NAMALWA (cell line): ENCODE data around the gene VPREB3.

Source experiments
- DNase-seq: peaks from one replicate; pipeline ENCODE4 v3.0.0-alpha.2; 2015; ENCODE audit warnings: low spot score

VPREB3 gene

GRCh38 chr22:23782703-23783102 is 28.5 kb upstream of the VPREB3 start:
- no peak for DNase-seq

- no peak for DNase-seq
Observed at GRCh38 chr22:23782252-23782651, 28.0 kb upstream of the VPREB3 start.

- no peak for DNase-seq
Observed at GRCh38 chr22:23781511-23782183, 27.4 kb upstream of the VPREB3 start.

GRCh38 chr22:23781065-23781464 is 26.8 kb upstream of the VPREB3 start:
- DNase-seq, result no peak

- no peak for DNase-seq
Observed at GRCh38 chr22:23780146-23780748, 26.0 kb upstream of the VPREB3 start.

GRCh38 chr22:23779731-23780130 is 25.5 kb upstream of the VPREB3 start:
- DNase-seq, result no peak

GRCh38 chr22:23779083-23779482 is 24.9 kb upstream of the VPREB3 start:
- no peak for DNase-seq

GRCh38 chr22:23778577-23778900 is 24.3 kb upstream of the VPREB3 start:
- DNase-seq, result no peak

GRCh38 chr22:23777776-23778576 is 23.8 kb upstream of the VPREB3 start:
- DNase-seq, result no peak

GRCh38 chr22:23775779-23776375 is 21.7 kb upstream of the VPREB3 start:
- DNase-seq, result no peak

- DNase-seq, result no peak
Observed at GRCh38 chr22:23774922-23775436, 20.8 kb upstream of the VPREB3 start.

GRCh38 chr22:23774114-23774921 is 20.1 kb upstream of the VPREB3 start:
- no peak for DNase-seq

- DNase-seq, result no peak
Observed at GRCh38 chr22:23773483-23774113, 19.4 kb upstream of the VPREB3 start.

GRCh38 chr22:23772649-23773473 is 18.6 kb upstream of the VPREB3 start, which contains the start of gene MMP11:
MMP11 (plus strand) TSS chr22:23772849; CDS start chr22:23772871, 22 bp downstream.
- DNase-seq, result peak; percentile 52

GRCh38 chr22:23772315-23772648 is 18.1 kb upstream of the VPREB3 start:
- DNase-seq, result no peak

GRCh38 chr22:23769321-23769965 is 15.2 kb upstream of the VPREB3 start:
- peak; percentile 79 for DNase-seq

- DNase-seq, result peak; percentile 87
Observed at GRCh38 chr22:23767673-23768548, 13.7 kb upstream of the VPREB3 start, which contains the start of gene CHCHD10. CHCHD10 (minus strand) TSS chr22:23767972; CDS start chr22:23767874, 98 bp downstream.

- no peak for DNase-seq
Observed at GRCh38 chr22:23767303-23767672, 13.1 kb upstream of the VPREB3 start.
